Prostate gland (tissue), 2 donors: Measurements from ENCODE around the gene CDC42BPA.

Experiments used
- POLR2A ChIP-seq: fragments of 450-650 bp; IDR thresholded peaks from one replicate; pipeline ENCODE4 v1.6.1; 2016; ENCODE audit warnings: antibody characterized with exemption, mild to moderate bottlenecking
- TF ChIP-seq, protein P1 (sequence below), 4 experiments: fragments of 200-600 bp in 2 of 4; fragments of 450-650 bp in 2 of 4; sonication (generic) in 2 of 4; IDR thresholded peaks; 1 replicate in 3 of 4; 2 replicates in 1 of 4; pipeline ENCODE4 v1.5.1; 2016 to 2019; ENCODE audit warnings: antibody characterized with exemption in 4 of 4, mild to moderate bottlenecking in 2 of 4, moderate library complexity in 2 of 4

DNA sequence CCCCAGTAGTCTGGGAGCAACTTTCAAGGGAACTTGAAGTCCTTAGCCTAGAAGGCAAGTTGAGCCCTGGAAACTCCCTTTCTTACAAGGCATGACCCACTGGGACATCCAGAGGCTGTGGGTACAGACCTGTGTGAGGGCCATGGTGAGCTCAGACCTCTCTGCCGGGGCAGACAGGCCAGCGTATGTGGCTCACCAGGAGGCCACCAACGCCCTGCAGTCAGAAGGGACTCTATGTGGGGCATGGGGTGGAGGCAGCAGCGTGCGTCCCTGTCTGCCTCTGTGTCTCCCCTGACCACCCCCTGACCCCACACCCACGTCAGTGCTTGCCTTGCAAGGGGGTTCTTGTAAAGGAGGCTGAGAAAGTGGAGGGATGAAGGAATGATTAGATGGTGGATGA, 367.4 kb downstream of the CDC42BPA start:
- TF ChIP-seq, protein P1, sequence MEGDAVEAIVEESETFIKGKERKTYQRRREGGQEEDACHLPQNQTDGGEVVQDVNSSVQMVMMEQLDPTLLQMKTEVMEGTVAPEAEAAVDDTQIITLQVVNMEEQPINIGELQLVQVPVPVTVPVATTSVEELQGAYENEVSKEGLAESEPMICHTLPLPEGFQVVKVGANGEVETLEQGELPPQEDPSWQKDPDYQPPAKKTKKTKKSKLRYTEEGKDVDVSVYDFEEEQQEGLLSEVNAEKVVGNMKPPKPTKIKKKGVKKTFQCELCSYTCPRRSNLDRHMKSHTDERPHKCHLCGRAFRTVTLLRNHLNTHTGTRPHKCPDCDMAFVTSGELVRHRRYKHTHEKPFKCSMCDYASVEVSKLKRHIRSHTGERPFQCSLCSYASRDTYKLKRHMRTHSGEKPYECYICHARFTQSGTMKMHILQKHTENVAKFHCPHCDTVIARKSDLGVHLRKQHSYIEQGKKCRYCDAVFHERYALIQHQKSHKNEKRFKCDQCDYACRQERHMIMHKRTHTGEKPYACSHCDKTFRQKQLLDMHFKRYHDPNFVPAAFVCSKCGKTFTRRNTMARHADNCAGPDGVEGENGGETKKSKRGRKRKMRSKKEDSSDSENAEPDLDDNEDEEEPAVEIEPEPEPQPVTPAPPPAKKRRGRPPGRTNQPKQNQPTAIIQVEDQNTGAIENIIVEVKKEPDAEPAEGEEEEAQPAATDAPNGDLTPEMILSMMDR (IDR thresholded peaks at IDR 0.05): no peak
- TF ChIP-seq POLR2A: no peak
